SU-DHL-6 (cell line): ENCODE results near the gene OSER1.

Experiments
- H2AFZ ChIP-seq: fragments of 200-600 bp; sonication (generic); 2 replicates; pipeline ENCODE4 v1.6.1; 2014; ENCODE audit warnings: low read depth, mild to moderate bottlenecking, moderate library complexity, mixed read lengths, antibody characterized with exemption, low read length; ENCODE audit not compliant: severe bottlenecking
- H3F3A ChIP-seq: fragments of 200-600 bp; shearing (Covaris generic); 2 replicates; pipeline ENCODE4 v1.6.0; 2016; ENCODE audit warnings: antibody characterized with exemption, mild to moderate bottlenecking; ENCODE audit not compliant: insufficient read depth
- H3K27ac ChIP-seq: fragments of 200-600 bp; sonication (generic); 2 replicates; pipeline ENCODE4 v1.5.1; 2016; ENCODE audit warnings: low read depth, mild to moderate bottlenecking, low read length, moderate library complexity, mixed read lengths
- H3K27me3 ChIP-seq: fragments of 200-600 bp; sonication (generic), shearing (Covaris generic); 2 replicates; pipeline ENCODE4 v1.6.0; 2014; ENCODE audit warnings: mild to moderate bottlenecking, low read length
- H3K36me3 ChIP-seq: fragments of 200-600 bp; sonication (generic); 2 replicates; pipeline ENCODE4 v1.6.1; 2014; ENCODE audit warnings: mild to moderate bottlenecking, low read length, mixed read lengths
- H3K4me2 ChIP-seq: fragments of 300-600, 200-600 bp; shearing (Covaris generic), sonication (generic); 2 replicates; pipeline ENCODE4 v1.6.0; 2014; ENCODE audit warnings: low read length, low read depth, mild to moderate bottlenecking; ENCODE audit not compliant: poor library complexity, severe bottlenecking
- H3K4me3 ChIP-seq: fragments of 200-600 bp; sonication (generic); 2 replicates; pipeline ENCODE4 v1.5.1; 2014; ENCODE audit warnings: antibody characterized with exemption, low read length, mild to moderate bottlenecking, mixed read lengths; ENCODE audit not compliant: insufficient read depth, poor library complexity, severe bottlenecking
- H3K79me2 ChIP-seq: fragments of 200-600 bp; sonication (generic); 2 replicates; pipeline ENCODE4 v1.6.1; 2014; ENCODE audit warnings: mild to moderate bottlenecking, low read length, moderate library complexity; ENCODE audit not compliant: insufficient read depth
- H3K9ac ChIP-seq: fragments of 200-600 bp; sonication (generic); 2 replicates; pipeline ENCODE4 v1.7.0; 2014; ENCODE audit warnings: mild to moderate bottlenecking, low read length
- H3K9me2 ChIP-seq: fragments of 200-600 bp; sonication (generic); replicated peaks from 2 replicates; pipeline ENCODE4 v1.6.1; 2014; ENCODE audit warnings: low read length; ENCODE audit not compliant: insufficient read depth
- H3K9me3 ChIP-seq: fragments of 200-600 bp; sonication (generic); 2 replicates; pipeline ENCODE4 v1.6.1; 2014; ENCODE audit warnings: low read length, mixed read lengths; ENCODE audit not compliant: insufficient read depth
- H4K20me1 ChIP-seq: fragments of 200-600 bp; sonication (generic); 2 replicates; pipeline ENCODE4 v1.6.1; 2014; ENCODE audit warnings: low read depth, mild to moderate bottlenecking, antibody characterized with exemption, low read length, moderate library complexity, mixed read lengths
- EZH2phosphoT487 ChIP-seq: fragments of 200-600 bp; sonication (generic), shearing (Covaris generic); conservative IDR thresholded peaks from 2 replicates; pipeline ENCODE4 v1.6.1; 2018; ENCODE audit warnings: mild to moderate bottlenecking, antibody characterized with exemption, low read length, moderate library complexity, mixed read lengths
- TF ChIP-seq, protein P1 (sequence below): fragments of 200-600 bp; sonication (generic); IDR thresholded peaks from one replicate; pipeline ENCODE4 v1.5.1; 2017; ENCODE audit warnings: antibody characterized with exemption, mild to moderate bottlenecking, low read length, moderate library complexity; ENCODE audit not compliant: insufficient read depth, poor library complexity, severe bottlenecking

Gene OSER1

DNA sequence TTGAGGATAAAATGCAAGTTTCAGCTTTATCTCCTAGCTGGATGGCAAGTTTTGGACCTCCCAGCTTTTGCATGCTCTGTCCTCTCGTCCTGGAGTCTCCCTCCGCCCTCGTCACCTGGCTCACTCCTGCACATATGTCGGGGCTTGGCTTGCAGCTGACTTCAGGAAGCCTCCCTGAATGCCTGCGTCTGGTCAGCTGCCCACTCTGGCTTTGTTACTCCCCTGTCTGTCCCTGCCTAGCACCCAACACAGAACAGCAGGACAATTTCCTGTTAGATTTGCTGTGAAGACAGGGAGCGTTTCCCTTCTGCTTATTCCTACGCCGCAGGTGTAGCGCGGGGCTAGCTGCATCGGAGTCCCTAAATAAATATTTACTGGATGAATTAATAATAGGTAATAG is 29.0 kb downstream of the OSER1 start:
- no peaks in the 10 kb centered on the region for H3K27me3 ChIP-seq
- H3F3A ChIP-seq: no peaks in the 10 kb centered on the region
- H3K36me3 ChIP-seq: no peaks in the 10 kb centered on the region
- TF ChIP-seq, protein P1, sequence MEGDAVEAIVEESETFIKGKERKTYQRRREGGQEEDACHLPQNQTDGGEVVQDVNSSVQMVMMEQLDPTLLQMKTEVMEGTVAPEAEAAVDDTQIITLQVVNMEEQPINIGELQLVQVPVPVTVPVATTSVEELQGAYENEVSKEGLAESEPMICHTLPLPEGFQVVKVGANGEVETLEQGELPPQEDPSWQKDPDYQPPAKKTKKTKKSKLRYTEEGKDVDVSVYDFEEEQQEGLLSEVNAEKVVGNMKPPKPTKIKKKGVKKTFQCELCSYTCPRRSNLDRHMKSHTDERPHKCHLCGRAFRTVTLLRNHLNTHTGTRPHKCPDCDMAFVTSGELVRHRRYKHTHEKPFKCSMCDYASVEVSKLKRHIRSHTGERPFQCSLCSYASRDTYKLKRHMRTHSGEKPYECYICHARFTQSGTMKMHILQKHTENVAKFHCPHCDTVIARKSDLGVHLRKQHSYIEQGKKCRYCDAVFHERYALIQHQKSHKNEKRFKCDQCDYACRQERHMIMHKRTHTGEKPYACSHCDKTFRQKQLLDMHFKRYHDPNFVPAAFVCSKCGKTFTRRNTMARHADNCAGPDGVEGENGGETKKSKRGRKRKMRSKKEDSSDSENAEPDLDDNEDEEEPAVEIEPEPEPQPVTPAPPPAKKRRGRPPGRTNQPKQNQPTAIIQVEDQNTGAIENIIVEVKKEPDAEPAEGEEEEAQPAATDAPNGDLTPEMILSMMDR: no peak
- TF ChIP-seq EZH2phosphoT487: no peak
- no peaks in the 10 kb centered on the region for H3K9me3 ChIP-seq
- no peaks in the 10 kb centered on the region for H3K79me2 ChIP-seq
- no peaks in the 10 kb centered on the region for H3K9me2 ChIP-seq
- no peak overlapping the region for H3K9ac ChIP-seq
- no peak overlapping the region for H3K27ac ChIP-seq
- H3K4me3 ChIP-seq: no peak overlapping the region
- H2AFZ ChIP-seq: no peak overlapping the region
- H4K20me1 ChIP-seq: no peaks in the 10 kb centered on the region
- H3K4me2 ChIP-seq: no peak overlapping the region

DNA sequence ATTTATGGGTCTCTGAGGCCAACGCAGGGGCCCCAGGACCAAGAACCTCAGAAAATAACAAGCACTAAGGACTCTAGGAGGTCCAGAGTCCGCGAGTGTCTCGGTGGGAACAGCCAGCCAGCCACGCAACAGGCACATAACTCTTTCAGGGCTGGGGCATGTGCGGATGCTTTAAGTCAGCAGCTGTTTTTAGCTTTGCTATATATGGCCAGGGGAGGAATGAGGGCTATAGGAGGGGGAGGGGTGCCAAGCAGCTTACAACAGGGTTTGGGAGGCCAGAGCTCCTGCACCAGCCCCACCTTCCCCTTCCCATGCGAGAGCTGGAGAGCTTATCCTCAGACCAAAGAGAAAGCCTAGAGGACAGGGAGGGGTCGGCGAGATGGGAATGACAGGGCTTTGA is 29.8 kb downstream of the OSER1 start:
- no peaks in the 10 kb centered on the region for H3K36me3 ChIP-seq
- TF ChIP-seq EZH2phosphoT487: no peak
- TF ChIP-seq, protein P1: no peak
- no peak overlapping the region for H3K9ac ChIP-seq
- H4K20me1 ChIP-seq: no peaks in the 10 kb centered on the region
- no peaks in the 10 kb centered on the region for H3K27me3 ChIP-seq
- H2AFZ ChIP-seq: no peak overlapping the region
- no peaks in the 10 kb centered on the region for H3K79me2 ChIP-seq
- no peaks in the 10 kb centered on the region for H3K9me3 ChIP-seq
- no peak overlapping the region for H3K4me3 ChIP-seq
- no peak overlapping the region for H3K4me2 ChIP-seq
- H3K9me2 ChIP-seq: no peaks in the 10 kb centered on the region
- no peak overlapping the region for H3K27ac ChIP-seq
- no peaks in the 10 kb centered on the region for H3F3A ChIP-seq

DNA sequence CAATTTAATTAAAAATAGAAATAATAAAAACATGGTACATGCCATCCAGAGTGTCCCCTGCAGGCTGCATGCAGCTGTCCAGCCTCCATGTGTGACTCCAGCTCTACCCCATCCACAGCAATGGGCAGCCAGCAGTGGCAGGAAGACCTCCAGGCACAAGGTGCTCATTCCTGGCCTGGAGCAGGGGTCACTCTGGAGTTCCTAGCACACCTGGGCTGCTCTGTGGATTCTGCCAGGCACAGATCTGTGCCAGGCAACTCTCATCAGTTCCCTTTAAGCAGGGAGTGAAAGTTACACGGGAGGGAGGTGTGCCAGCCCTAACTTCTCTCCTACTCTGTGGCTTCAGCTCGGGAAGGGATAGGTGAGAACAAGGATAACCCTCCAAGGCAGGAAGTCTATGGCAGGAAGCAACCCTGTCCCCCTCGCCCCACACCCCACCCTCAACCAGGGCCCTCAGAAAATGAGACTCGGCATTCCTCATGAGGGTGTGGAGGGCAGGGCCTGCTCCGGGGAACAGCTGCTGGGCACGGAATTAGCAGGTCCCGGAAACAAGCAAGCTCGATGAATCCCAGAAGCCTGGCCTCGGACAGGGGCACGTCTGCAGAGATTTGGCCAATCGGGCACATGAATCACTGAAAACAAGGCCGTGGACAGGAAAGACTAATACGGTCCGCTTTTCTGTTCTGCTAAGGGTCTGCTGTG is 33.6 kb downstream of the OSER1 start:
- Histone ChIP-seq H3K9me3 (no peaks in the 10 kb centered on the region), H3F3A (no peaks in the 10 kb centered on the region), H4K20me1 (no peaks in the 10 kb centered on the region), H3K4me3 (no peak overlapping the region), H3K36me3 (no peaks in the 10 kb centered on the region), H3K27me3 (no peaks in the 10 kb centered on the region), H3K27ac (no peak overlapping the region), H3K79me2 (no peaks in the 10 kb centered on the region), H3K9me2 (no peaks in the 10 kb centered on the region), H3K4me2 (no peak overlapping the region), H2AFZ (no peak overlapping the region), H3K9ac (no peak overlapping the region)
- no peak for TF ChIP-seq EZH2phosphoT487
- TF ChIP-seq, protein P1: no peak
